WTC11 (cell line): ENCODE results near the gene PHF24. TPM values are rescaled to one million over a fixed set of nuclear protein-coding genes. Genes with fewer than 3 reads are reported as not detected.

Experiments used
- ATAC-seq: fragments of 200-7000 bp; cut with Tn5 transposase; 2 replicates; pipeline ENCODE4 v1.10.0; 2021; ENCODE audit warnings: mild to moderate bottlenecking, moderate library complexity
- CTCF ChIA-PET: fragments of 300-600 bp; sonication (Branson Sonifier 250); formaldehyde crosslinking; loops from one replicate; lab custom pipeline; 2021; ENCODE audit warnings: antibody characterized with exemption; lab: Charles Lee
- POLR2A ChIA-PET: fragments of 350-600 bp; sonication (Branson Sonifier 250); formaldehyde crosslinking; loops from one replicate; lab custom pipeline; 2021; ENCODE audit warnings: antibody characterized with exemption; lab: Charles Lee
- DNase-seq: peaks from one replicate; pipeline ENCODE4 v3.0.0; 2021; ENCODE audit warnings: low spot score
- H3K27ac Mint-ChIP-seq: 2 replicates; pipeline ENCODE4 v1.8.0; 2021; ENCODE audit warnings: mixed read lengths
- H3K27me3 Mint-ChIP-seq: 2 replicates; pipeline ENCODE4 v1.8.0; 2021; ENCODE audit warnings: low read depth, mild to moderate bottlenecking, moderate library complexity, mixed read lengths
- H3K36me3 Mint-ChIP-seq: 2 replicates; pipeline ENCODE4 v1.8.0; 2021; ENCODE audit warnings: mixed read lengths
- H3K4me1 Mint-ChIP-seq: 2 replicates; pipeline ENCODE4 v1.8.0; 2022; ENCODE audit warnings: mixed read lengths
- H3K4me3 Mint-ChIP-seq: 2 replicates; pipeline ENCODE4 v1.8.0; 2021; ENCODE audit warnings: mild to moderate bottlenecking, moderate library complexity, mixed read lengths
- H3K9me3 Mint-ChIP-seq: 2 replicates; pipeline ENCODE4 v1.8.0; 2021; ENCODE audit warnings: mixed read lengths
- AR ChIP-seq: fragments of 250-450 bp; sonication (Bioruptor Pico); IDR thresholded peaks from 2 replicates; pipeline ENCODE4 v1.9.0; 2021; ENCODE audit warnings: mild to moderate bottlenecking
- CBFB ChIP-seq: sonication (generic); formaldehyde crosslinking; IDR thresholded peaks from 2 replicates; pipeline ENCODE4 v1.8.1; 2022; ENCODE audit warnings: mild to moderate bottlenecking, low read depth, missing genetic modification reagents
- CTCF ChIP-seq: fragments of 200-600 bp; IDR thresholded peaks from 2 replicates; pipeline ENCODE4 v1.8.0; 2022; ENCODE audit warnings: antibody characterized with exemption
- EMX1 ChIP-seq: fragments of 250-450 bp; sonication (Bioruptor Pico); IDR thresholded peaks from 2 replicates; pipeline ENCODE4 v1.8.0; 2021; ENCODE audit warnings: mild to moderate bottlenecking
- ESRRA ChIP-seq: sonication (generic); formaldehyde crosslinking; IDR thresholded peaks from 2 replicates; pipeline ENCODE4 v1.8.1; 2022; ENCODE audit warnings: mild to moderate bottlenecking, missing genetic modification reagents, borderline replicate concordance
- ETV6 ChIP-seq: sonication (generic); formaldehyde crosslinking; IDR thresholded peaks from 2 replicates; pipeline ENCODE4 v1.8.1; 2022; ENCODE audit warnings: mild to moderate bottlenecking, missing genetic modification reagents
- FOXJ3 ChIP-seq: sonication (generic); formaldehyde crosslinking; IDR thresholded peaks from 2 replicates; pipeline ENCODE4 v1.9.0; 2021; ENCODE audit warnings: missing genetic modification reagents, mild to moderate bottlenecking, borderline replicate concordance
- GABPB1 ChIP-seq: sonication (generic); formaldehyde crosslinking; IDR thresholded peaks from 2 replicates; pipeline ENCODE4 v1.8.1; 2023; ENCODE audit warnings: mild to moderate bottlenecking, missing genetic modification reagents
- GTF2I ChIP-seq: fragments of 250-450 bp; sonication (Bioruptor Pico); conservative IDR thresholded peaks from 2 replicates; pipeline ENCODE4 v1.4.0; 2021; ENCODE audit warnings: mild to moderate bottlenecking
- IRF2 ChIP-seq: sonication (generic); formaldehyde crosslinking; IDR thresholded peaks from 2 replicates; pipeline ENCODE4 v1.8.0; 2022; ENCODE audit warnings: low read depth, missing genetic modification reagents, borderline replicate concordance
- MLX ChIP-seq: sonication (generic); formaldehyde crosslinking; IDR thresholded peaks from 2 replicates; pipeline ENCODE4 v1.8.1; 2023; ENCODE audit warnings: mild to moderate bottlenecking, missing genetic modification reagents, moderate library complexity
- NFE2L1 ChIP-seq: sonication (generic); formaldehyde crosslinking; IDR thresholded peaks from 2 replicates; pipeline ENCODE4 v1.8.1; 2023; ENCODE audit warnings: missing genetic modification reagents
- OVOL2 ChIP-seq: fragments of 250-450 bp; sonication (Bioruptor Pico); IDR thresholded peaks from 2 replicates; pipeline ENCODE4 v1.9.0; 2021; ENCODE audit warnings: mild to moderate bottlenecking, borderline replicate concordance
- PRRX2 ChIP-seq: fragments of 250-450 bp; sonication (Bioruptor Pico); IDR thresholded peaks from 2 replicates; pipeline ENCODE4 v1.8.0; 2021; ENCODE audit warnings: mild to moderate bottlenecking
- RORB ChIP-seq: fragments of 250-450 bp; sonication (Bioruptor Pico); IDR thresholded peaks from 2 replicates; pipeline ENCODE4 v1.9.0; 2021; ENCODE audit warnings: mild to moderate bottlenecking
- SMAD3 ChIP-seq: sonication (generic); formaldehyde crosslinking; IDR thresholded peaks from 2 replicates; pipeline ENCODE4 v1.8.0; 2022; ENCODE audit warnings: missing genetic modification reagents, mild to moderate bottlenecking, borderline replicate concordance
- SMAD4 ChIP-seq: sonication (generic); formaldehyde crosslinking; IDR thresholded peaks from 2 replicates; pipeline ENCODE4 v1.8.0; 2022; ENCODE audit warnings: mild to moderate bottlenecking, missing genetic modification reagents
- SOX15 ChIP-seq: fragments of 250-450 bp; sonication (Bioruptor Pico); IDR thresholded peaks from 2 replicates; pipeline ENCODE4 v1.9.0; 2021; ENCODE audit warnings: mild to moderate bottlenecking
- TCF7 ChIP-seq: sonication (generic); formaldehyde crosslinking; IDR thresholded peaks from 2 replicates; pipeline ENCODE4 v1.8.0; 2022; ENCODE audit warnings: mild to moderate bottlenecking, low read depth, missing genetic modification reagents, moderate library complexity
- ZNF121 ChIP-seq: sonication (generic); formaldehyde crosslinking; IDR thresholded peaks from 2 replicates; pipeline ENCODE4 v1.8.0; 2023; ENCODE audit warnings: missing genetic modification reagents
- ZNF232 ChIP-seq: sonication (generic); formaldehyde crosslinking; IDR thresholded peaks from 2 replicates; pipeline ENCODE4 v1.8.0; 2022; ENCODE audit warnings: mild to moderate bottlenecking, missing genetic modification reagents
- ZNF317 ChIP-seq: sonication (generic); formaldehyde crosslinking; IDR thresholded peaks from 2 replicates; pipeline ENCODE4 v1.8.1; 2023; ENCODE audit warnings: low read depth, mild to moderate bottlenecking, moderate library complexity, missing genetic modification reagents, borderline replicate concordance
- ZNF671 ChIP-seq: fragments of 250-450 bp; sonication (Bioruptor Pico); IDR thresholded peaks from 2 replicates; pipeline ENCODE4 v1.8.0; 2021; ENCODE audit warnings: mild to moderate bottlenecking
- total RNA-seq: library from RNA; stranded (reverse); gene quantifications from 3 replicates; pipeline ENCODE4 v1.2.3, GENCODE V29; 2021
- TF ChIP-seq, protein P1 (sequence below): sonication (generic); formaldehyde crosslinking; IDR thresholded peaks from 2 replicates; pipeline ENCODE4 v1.8.0; 2022; ENCODE audit warnings: mild to moderate bottlenecking, missing genetic modification reagents

PHF24 gene
- total RNA-seq, 1 experiment from 2014 or later, result 0.59 TPM

DNA sequence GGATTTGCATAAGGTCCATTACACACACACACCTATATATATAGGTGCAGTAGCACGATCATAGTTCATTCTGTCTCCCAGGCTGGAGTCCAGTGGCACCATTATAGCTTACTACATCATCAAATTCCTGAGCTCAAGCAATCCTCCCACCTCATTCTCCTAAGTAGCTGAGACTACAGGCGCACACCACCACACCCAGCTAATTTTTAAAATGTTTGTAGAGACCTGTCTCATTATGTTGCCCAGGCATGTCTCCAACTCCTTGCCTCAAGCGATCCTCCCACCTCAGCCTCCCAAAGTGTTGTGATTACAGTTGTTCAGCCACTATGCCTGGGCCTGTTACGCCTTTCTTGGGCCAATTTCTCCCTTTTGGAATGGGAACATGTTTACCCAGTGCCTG lies 71.2 kb downstream of the PHF24 start:
- TF ChIP-seq ZNF671 (CRISPR knock-in tag), result no peak
- no peak for TF ChIP-seq IRF2 (CRISPR knock-in tag)
- no peak for TF ChIP-seq CTCF
- no peak for TF ChIP-seq NFE2L1 (CRISPR knock-in tag)
- ChIA-PET POLR2A (no interaction called here), CTCF (no interaction called here)
- Mint-ChIP-seq H3K4me1 (peaks cover 36% of the 10 kb centered on the region), H3K4me3 (no peak overlapping the region), H3K36me3 (peaks cover 55% of the 10 kb centered on the region), H3K27ac (no peak overlapping the region), H3K27me3 (peaks cover 6% of the 10 kb centered on the region), H3K9me3 (peaks cover 51% of the 10 kb centered on the region)
- ATAC-seq (no peak), DNase-seq (no peak)

- H3K36me3 Mint-ChIP-seq, result peaks cover 49% of the 10 kb centered on the region
- ATAC-seq, result no peak
Measured at GRCh38 chr9:35029852-35030251, 71.8 kb downstream of the PHF24 start.

More at GRCh38 chr9:35029852-35030251, 71.8 kb downstream of the PHF24 start:
- ChIA-PET CTCF (interaction anchor here (0.7 kb wide), 1 partner anchor 574 kb away, joined by 4 read pairs; no protein-coding TSS in a partner anchor), POLR2A (no interaction called here)
- peaks cover 32% of the 10 kb centered on the region for H3K4me1 Mint-ChIP-seq
- H3K27me3 Mint-ChIP-seq, result peaks cover under 1% of the 10 kb centered on the region; the same call in 1 of the 2 replicates
- DNase-seq, result no peak
- H3K9me3 Mint-ChIP-seq, result peaks cover 45% of the 10 kb centered on the region
- no peak overlapping the region for H3K4me3 Mint-ChIP-seq
- TF ChIP-seq GTF2I (no peak), SMAD4 (CRISPR knock-in tag) (no peak), FOXJ3 (CRISPR knock-in tag) (no peak), TCF7 (no peak), SOX15 (CRISPR knock-in tag) (no peak), ETV6 (no peak), ESRRA (CRISPR knock-in tag) (no peak), GABPB1 (CRISPR knock-in tag) (no peak), RORB (CRISPR knock-in tag) (no peak), SMAD3 (CRISPR knock-in tag) (no peak), ZNF232 (CRISPR knock-in tag) (no peak), PRRX2 (CRISPR knock-in tag) (no peak), AR (no peak), MLX (CRISPR knock-in tag) (no peak), ZNF121 (CRISPR knock-in tag) (no peak), OVOL2 (no peak), ZNF317 (CRISPR knock-in tag) (no peak), EMX1 (CRISPR knock-in tag) (no peak), CBFB (CRISPR knock-in tag) (no peak)
- TF ChIP-seq, protein P1, sequence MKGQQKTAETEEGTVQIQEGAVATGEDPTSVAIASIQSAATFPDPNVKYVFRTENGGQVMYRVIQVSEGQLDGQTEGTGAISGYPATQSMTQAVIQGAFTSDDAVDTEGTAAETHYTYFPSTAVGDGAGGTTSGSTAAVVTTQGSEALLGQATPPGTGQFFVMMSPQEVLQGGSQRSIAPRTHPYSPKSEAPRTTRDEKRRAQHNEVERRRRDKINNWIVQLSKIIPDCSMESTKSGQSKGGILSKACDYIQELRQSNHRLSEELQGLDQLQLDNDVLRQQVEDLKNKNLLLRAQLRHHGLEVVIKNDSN (CRISPR knock-in tag), result no peak
- no peak overlapping the region for H3K27ac Mint-ChIP-seq

Other genes starting within 250 kb of the PHF24 start
- 0.37 TPM in 1 of 3 replicates, not detected in the others for gene CCL21, start 248.1 kb upstream of the PHF24 start, total RNA-seq
- gene DNAJB5, start 31.5 kb downstream of the PHF24 start, total RNA-seq, result 26.7 to 30.0 TPM (median 28.6 TPM) in 3 replicates
- 305 to 386 TPM (median 329 TPM) in 3 replicates for gene VCP, start 114.3 kb downstream of the PHF24 start, total RNA-seq
- gene FANCG, start 121.7 kb downstream of the PHF24 start, total RNA-seq, result 80.9 to 108 TPM (median 89.1 TPM) in 3 replicates
- gene PIGO, start 138.3 kb downstream of the PHF24 start, total RNA-seq, result 23.8 to 33.3 TPM (median 31.3 TPM) in 3 replicates
- 208 to 214 TPM (median 210 TPM) in 3 replicates for gene STOML2, start 144.8 kb downstream of the PHF24 start, total RNA-seq
- 4.7 to 8.7 TPM (median 5.4 TPM) in 3 replicates for gene ATOSB, start 157.6 kb downstream of the PHF24 start, total RNA-seq
- gene UNC13B, start 203.7 kb downstream of the PHF24 start, total RNA-seq, result 46.1 to 51.8 TPM (median 49.3 TPM) in 3 replicates